Hepatocyte (in vitro differentiated cells): ENCODE measurements around the gene TIMM23. TPM values are rescaled to one million over a fixed set of nuclear protein-coding genes. Genes with fewer than 3 reads are reported as not detected.
"Not testable (repeated sequence)": the region's sequence is repeated elsewhere in the genome, so short reads cannot be mapped to it uniquely, and the experiment has no call there.

Source experiments
- DNase-seq: peaks from one replicate; pipeline ENCODE4 v3.0.0-alpha.2; 2016; ENCODE audit warnings: low spot score
- H2AFZ ChIP-seq: fragments of 200-600 bp; sonication (generic); 2 replicates; pipeline ENCODE4 v1.6.0; 2016; ENCODE audit warnings: antibody characterized with exemption, mild to moderate bottlenecking
- H3K27ac ChIP-seq: fragments of 200-600 bp; sonication (generic); 2 replicates; pipeline ENCODE4 v1.5.1; 2016; ENCODE audit warnings: mild to moderate bottlenecking
- H3K27me3 ChIP-seq: fragments of 200-600 bp; sonication (generic); 2 replicates; pipeline ENCODE4 v1.6.1; 2016
- H3K36me3 ChIP-seq: fragments of 200-600 bp; sonication (generic); replicated peaks from 2 replicates; pipeline ENCODE4 v1.5.1; 2016; ENCODE audit warnings: low read depth; ENCODE audit not compliant: insufficient read depth
- H3K4me1 ChIP-seq: fragments of 200-600 bp; sonication (generic); 2 replicates; pipeline ENCODE4 v1.5.1; 2016; ENCODE audit warnings: mild to moderate bottlenecking, moderate library complexity; ENCODE audit not compliant: insufficient read depth
- H3K4me2 ChIP-seq: fragments of 200-600 bp; sonication (generic); 2 replicates; pipeline ENCODE4 v1.6.0; 2016
- H3K4me3 ChIP-seq: fragments of 200-600 bp; sonication (generic); 2 replicates; pipeline ENCODE4 v1.5.1; 2016; ENCODE audit warnings: mild to moderate bottlenecking
- H3K79me2 ChIP-seq: fragments of 200-600 bp; sonication (generic); 2 replicates; pipeline ENCODE4 v1.6.0; 2017; ENCODE audit warnings: mild to moderate bottlenecking
- H3K9me2 ChIP-seq: fragments of 200-600 bp; sonication (generic); replicated peaks from 2 replicates; pipeline ENCODE4 v1.6.0; 2017; ENCODE audit warnings: mild to moderate bottlenecking; ENCODE audit not compliant: insufficient read depth
- H3K9me3 ChIP-seq: fragments of 200-600 bp; sonication (generic); 2 replicates; pipeline ENCODE4 v1.5.1; 2016; ENCODE audit warnings: low read depth, mild to moderate bottlenecking
- H4K20me1 ChIP-seq: fragments of 200-600 bp; sonication (generic); 2 replicates; pipeline ENCODE4 v1.6.0; 2016; ENCODE audit warnings: mild to moderate bottlenecking; ENCODE audit not compliant: insufficient read depth, poor library complexity, severe bottlenecking
- WGBS: methylation state at CpG from one replicate; pipeline ENCODE4 v1.1.6; 2016; ENCODE audit warnings: low lambda C conversion rate; ENCODE audit errors: missing lambda C conversion rate; 5-methylcytosine and 5-hydroxymethylcytosine counted together
- polyA plus RNA-seq: library from polyadenylated mRNA; unstranded; fragments of >200 nt; fragmentation: Nextera tagmentation; extraction: Ambion mirVana; gene quantifications from 2 replicates; pipeline ENCODE4 v1.2.1, GENCODE V29; 2016
- total RNA-seq: library from RNA; depleted of rRNA; stranded (reverse); fragments of >200 nt; gene quantifications from 2 replicates; pipeline ENCODE4 v1.2.3, GENCODE V29; 2014

The TIMM23 gene, protein sequence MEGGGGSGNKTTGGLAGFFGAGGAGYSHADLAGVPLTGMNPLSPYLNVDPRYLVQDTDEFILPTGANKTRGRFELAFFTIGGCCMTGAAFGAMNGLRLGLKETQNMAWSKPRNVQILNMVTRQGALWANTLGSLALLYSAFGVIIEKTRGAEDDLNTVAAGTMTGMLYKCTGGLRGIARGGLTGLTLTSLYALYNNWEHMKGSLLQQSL
- total RNA-seq (76.4 and 80.7 TPM in 2 replicates), polyA plus RNA-seq (122 and 144 TPM in 2 replicates)

GRCh38 chr10:45972106-45972812 is at the start of gene TIMM23:
Gene TIMM23, plus strand, starts transcription at chr10:45972489. Its CDS starts 136 bp downstream, at chr10:45972625.
- H3K79me2 ChIP-seq: peaks cover 65% of the 10 kb centered on the region
- peak within 1 kb of the TSS; percentile 74 for H3K27ac ChIP-seq
- peak; percentile 90 for DNase-seq

GRCh38 chr10:45926790-45927189 is 45.5 kb upstream of the TIMM23 start:
- not testable (repeated sequence) for H3K27me3 ChIP-seq, DNase-seq, H4K20me1 ChIP-seq, H3K4me2 ChIP-seq, H3K9me2 ChIP-seq, H3K79me2 ChIP-seq, H3K27ac ChIP-seq, H3K4me3 ChIP-seq, H3K36me3 ChIP-seq, H3K4me1 ChIP-seq, H2AFZ ChIP-seq, H3K9me3 ChIP-seq
- WGBS: 100% methylated on average over 1 of the region's 1 CpG

More at GRCh38 chr10:45972106-45972812, at the start of gene TIMM23:
- not testable (repeated sequence) for H3K4me1 ChIP-seq, H4K20me1 ChIP-seq, H3K9me3 ChIP-seq, H3K27me3 ChIP-seq, H3K9me2 ChIP-seq, H3K36me3 ChIP-seq
- Histone ChIP-seq H3K4me3 (peak within 1 kb of the TSS; percentile 87), H3K4me2 (peak within 1 kb of the TSS; percentile 78), H2AFZ (peak within 1 kb of the TSS; percentile 89)
- WGBS: 2% methylated on average over 56 of the region's 60 CpGs

- H2AFZ ChIP-seq, DNase-seq, H3K4me2 ChIP-seq, H4K20me1 ChIP-seq, H3K36me3 ChIP-seq, H3K9me2 ChIP-seq, H3K79me2 ChIP-seq, H3K9me3 ChIP-seq, H3K27me3 ChIP-seq, H3K4me3 ChIP-seq, H3K4me1 ChIP-seq, H3K27ac ChIP-seq: not testable (repeated sequence)
- 82% methylated on average over 4 of the region's 4 CpGs for WGBS
These were observed 41.0 kb upstream of the TIMM23 start for GRCh38 chr10:45931305-45931704.

DNA sequence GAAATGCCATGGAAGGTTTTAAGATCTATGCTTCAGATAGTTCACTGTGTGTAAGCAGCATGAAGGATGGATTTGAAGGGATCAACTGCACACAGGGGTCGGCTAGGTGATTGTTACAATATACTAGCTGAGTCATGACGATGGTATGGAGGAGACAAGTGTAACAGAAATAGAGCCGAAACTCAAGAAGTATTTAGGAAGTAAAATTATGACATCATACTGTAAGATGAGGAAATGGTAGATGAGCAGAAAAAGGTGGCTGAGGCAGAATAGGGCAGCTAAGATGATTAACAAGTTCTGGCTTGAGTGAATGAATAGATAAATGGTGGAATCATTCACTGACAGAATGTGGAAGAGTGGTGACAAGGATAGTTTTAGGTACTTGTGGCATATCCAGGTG is 37.5 kb upstream of the TIMM23 start:
- H3K36me3 ChIP-seq, H3K9me2 ChIP-seq, H3K9me3 ChIP-seq, H4K20me1 ChIP-seq, H2AFZ ChIP-seq, H3K4me2 ChIP-seq, H3K79me2 ChIP-seq, H3K4me3 ChIP-seq, H3K27me3 ChIP-seq, H3K27ac ChIP-seq, DNase-seq, H3K4me1 ChIP-seq: not testable (repeated sequence)
- 83% methylated on average over 3 of the region's 3 CpGs for WGBS

DNA sequence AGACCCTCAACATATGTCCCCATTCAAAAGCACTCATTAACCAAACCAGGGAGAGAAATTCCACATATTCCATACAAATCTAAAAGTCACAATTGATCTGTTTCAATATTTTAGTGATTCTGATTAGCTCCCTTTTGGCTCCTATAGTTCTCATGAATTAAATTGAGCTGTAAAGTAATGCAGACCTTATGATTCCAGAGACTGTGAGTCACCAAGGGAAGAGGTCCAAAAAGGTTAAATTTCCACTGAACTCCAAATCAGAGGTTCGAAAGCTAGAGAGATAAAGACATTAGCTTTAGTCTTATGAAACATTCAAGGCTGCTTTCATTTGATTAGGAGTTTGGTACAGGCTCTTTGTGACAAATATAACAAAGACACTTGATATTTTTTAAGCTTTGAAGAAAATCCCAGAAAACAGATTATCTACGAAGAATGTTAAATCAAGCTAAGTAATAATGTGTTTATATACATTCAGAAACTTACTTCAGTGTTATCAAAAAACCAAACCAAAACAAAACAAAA is 33.1 kb upstream of the TIMM23 start:
- not testable (repeated sequence) for H2AFZ ChIP-seq, H3K27ac ChIP-seq, H3K9me3 ChIP-seq, DNase-seq, H3K36me3 ChIP-seq, H3K4me3 ChIP-seq, H3K27me3 ChIP-seq, H3K4me2 ChIP-seq, H4K20me1 ChIP-seq, H3K9me2 ChIP-seq, H3K79me2 ChIP-seq, H3K4me1 ChIP-seq
- 52% methylated on average over 2 of the region's 2 CpGs for WGBS

GRCh38 chr10:45941196-45941595 is 31.1 kb upstream of the TIMM23 start:
- not testable (repeated sequence) for H3K36me3 ChIP-seq, H2AFZ ChIP-seq, H3K79me2 ChIP-seq, H3K4me2 ChIP-seq, H3K9me3 ChIP-seq, H3K9me2 ChIP-seq, H3K27me3 ChIP-seq, H4K20me1 ChIP-seq, DNase-seq, H3K4me3 ChIP-seq, H3K4me1 ChIP-seq, H3K27ac ChIP-seq
- no CpG with 5 or more reads among the region's 1 CpG for WGBS

DNA sequence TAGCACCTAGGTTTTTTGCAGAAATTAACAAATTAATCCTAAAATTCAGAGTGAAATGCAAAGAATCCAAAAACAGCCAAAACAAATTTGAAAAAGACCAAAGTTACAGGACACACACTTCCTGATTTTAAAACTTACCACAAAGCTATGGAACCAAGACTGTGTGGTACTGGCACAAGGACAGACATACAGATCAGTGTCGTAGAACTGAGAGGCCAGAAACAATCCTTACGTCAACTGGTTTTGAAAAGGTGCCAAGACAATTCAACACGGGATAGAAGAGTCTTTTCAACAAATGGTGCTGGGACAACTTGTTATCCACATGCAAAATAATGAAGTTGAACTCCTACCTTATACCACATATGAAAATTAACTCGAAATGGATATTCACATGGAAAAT is 26.8 kb upstream of the TIMM23 start:
- H3K9me3 ChIP-seq, H3K4me2 ChIP-seq, DNase-seq, H3K4me1 ChIP-seq, H4K20me1 ChIP-seq, H2AFZ ChIP-seq, H3K27ac ChIP-seq, H3K27me3 ChIP-seq, H3K9me2 ChIP-seq, H3K36me3 ChIP-seq, H3K4me3 ChIP-seq, H3K79me2 ChIP-seq: not testable (repeated sequence)
- WGBS: 87% methylated on average over 4 of the region's 4 CpGs
